ENCODE results near the gene TMEM95.
"Not testable (repeated sequence)": the region's sequence is repeated elsewhere in the genome, so short reads cannot be mapped to it uniquely, and the experiment has no call there.

TMEM95 gene

DNA sequence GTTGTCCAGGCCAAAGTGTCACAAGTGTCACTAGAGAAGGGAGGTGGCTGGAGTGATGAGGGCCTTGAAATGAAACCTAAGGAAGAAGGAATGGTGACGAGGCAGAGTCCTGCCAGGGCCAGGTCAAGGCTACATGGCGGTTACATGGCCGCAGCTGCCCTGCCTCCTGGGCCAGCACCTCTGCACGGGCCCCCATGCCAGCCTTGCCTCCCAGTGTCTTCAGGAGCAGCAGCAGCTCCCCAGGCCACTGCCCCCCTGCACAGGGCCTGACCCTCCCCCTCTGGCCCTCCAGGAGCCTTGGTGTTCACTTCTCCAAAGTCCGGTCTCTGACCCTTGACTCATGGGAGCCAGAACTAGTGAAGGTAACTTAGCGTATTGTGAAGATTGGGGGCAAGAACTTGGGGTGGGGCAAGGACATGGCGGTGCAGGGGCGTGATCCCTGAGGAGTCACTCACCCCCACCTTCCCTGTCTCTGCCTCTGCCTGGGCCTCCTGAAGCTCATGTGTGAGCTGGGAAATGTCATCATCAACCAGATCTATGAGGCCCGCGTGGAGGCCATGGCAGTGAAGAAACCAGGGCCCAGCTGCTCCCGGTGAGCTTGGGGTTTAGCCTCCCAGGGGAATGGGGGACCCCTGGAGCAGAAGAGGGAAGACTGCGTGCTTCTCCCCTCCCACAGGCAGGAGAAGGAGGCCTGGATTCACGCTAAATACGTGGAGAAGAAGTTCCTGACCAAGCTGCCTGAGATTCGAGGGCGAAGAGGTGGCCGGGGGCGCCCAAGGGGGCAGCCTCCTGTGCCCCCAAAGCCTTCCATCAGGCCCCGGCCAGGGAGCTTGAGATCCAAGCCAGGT, 7.1 kb upstream of the TMEM95 start:
- DNase-seq, result no peak

GRCh38 chr17:7348478-7349242, 6.3 kb upstream of the TMEM95 start:
- DNase-seq, result no peak

GRCh38 chr17:7351665-7352502, 3.1 kb upstream of the TMEM95 start, which contains the start of gene KCTD11:
TSS of gene KCTD11 (plus strand) at chr17:7352162.
- peak; percentile 75 for DNase-seq

- no peak for DNase-seq
Measured at GRCh38 chr17:7352503-7352889, 2.5 kb upstream of the TMEM95 start.

- no peak for DNase-seq
Measured at GRCh38 chr17:7352910-7353635, 1.9 kb upstream of the TMEM95 start.

DNA sequence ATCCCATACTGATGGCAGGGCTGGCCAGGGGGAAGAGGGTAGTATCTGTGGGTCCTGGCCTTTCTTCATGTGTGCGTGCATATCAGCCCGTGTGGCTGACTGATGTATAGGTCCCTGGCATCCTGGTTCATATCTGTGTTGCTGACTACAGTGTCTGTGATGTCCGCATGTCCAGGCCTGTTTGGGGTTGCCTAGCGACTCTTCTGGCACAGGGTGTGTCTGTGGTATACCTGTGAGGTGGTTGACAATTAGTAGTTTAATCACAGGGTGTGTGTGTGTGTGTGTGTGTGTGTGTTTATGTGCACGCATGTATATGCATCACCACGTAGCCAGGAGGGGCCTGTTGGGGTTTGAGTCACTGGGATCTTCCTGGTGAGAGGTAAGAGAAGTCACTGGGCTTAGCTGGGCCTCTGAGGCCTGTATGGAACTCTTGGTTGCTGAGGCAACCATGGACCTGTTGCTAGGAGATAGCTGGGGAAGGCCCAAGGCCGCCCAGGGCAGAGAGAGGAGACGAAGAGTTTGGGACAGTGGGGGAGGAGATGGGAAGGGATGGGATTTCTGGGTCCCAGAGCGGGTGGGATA, 603 bp upstream of the TMEM95 start:
- DNase-seq, result no peak

DNA sequence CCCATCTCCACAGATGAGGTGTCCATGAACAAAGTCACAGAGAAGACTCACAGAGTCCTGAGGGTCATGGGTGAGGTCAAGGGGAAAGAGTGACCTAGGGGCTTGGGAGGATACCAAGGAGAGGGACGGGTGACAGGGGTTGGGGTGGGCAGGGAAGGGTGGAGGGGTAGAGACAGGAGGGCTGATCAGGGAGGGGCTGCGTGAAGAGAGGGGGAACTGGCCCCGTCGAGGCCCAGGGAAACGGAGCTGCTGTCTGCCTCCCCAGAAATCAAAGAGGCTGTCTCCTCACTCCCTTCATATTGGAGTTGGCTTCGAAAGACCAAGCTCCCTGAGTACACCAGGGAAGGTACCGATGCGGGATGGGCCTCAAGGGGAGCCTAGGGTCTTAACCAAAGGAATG, 617 bp downstream of the TMEM95 start:
- DNase-seq, result no peak

GRCh38 chr17:7356072-7356549, 1.2 kb downstream of the TMEM95 start:
- DNase-seq, result peak; percentile 80

GRCh38 chr17:7356756-7357155, 1.8 kb downstream of the TMEM95 start:
- no peak for DNase-seq

- no peak for DNase-seq
Measured at GRCh38 chr17:7357381-7357780, 2.4 kb downstream of the TMEM95 start.

DNA sequence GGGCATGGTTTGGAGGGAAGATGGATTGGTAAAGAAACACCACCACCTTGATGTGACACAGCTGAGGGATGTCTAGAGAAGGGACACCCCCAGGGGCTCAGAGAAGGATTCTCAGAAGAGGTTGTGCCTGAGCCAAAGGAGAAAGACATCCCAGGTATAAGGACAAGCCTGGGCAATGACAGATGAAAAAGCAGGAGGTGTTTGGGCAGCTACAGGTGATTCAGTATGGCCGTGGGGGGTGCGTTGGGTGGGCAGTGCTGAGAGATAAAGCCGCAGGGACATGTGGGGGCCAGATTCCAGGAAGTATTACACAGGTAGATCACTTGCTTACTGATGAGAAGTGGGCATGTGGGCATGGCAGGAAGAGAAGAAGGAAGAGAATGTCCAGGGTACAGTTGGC, 7.0 kb downstream of the TMEM95 start:
- no peak for DNase-seq

GRCh38 chr17:7363311-7363710, 8.4 kb downstream of the TMEM95 start:
- no peak for DNase-seq

- not testable (repeated sequence) for DNase-seq
Measured at GRCh38 chr17:7365963-7366362, 11.0 kb downstream of the TMEM95 start.

GRCh38 chr17:7367083-7367482, 12.1 kb downstream of the TMEM95 start:
- DNase-seq, result no peak

DNA sequence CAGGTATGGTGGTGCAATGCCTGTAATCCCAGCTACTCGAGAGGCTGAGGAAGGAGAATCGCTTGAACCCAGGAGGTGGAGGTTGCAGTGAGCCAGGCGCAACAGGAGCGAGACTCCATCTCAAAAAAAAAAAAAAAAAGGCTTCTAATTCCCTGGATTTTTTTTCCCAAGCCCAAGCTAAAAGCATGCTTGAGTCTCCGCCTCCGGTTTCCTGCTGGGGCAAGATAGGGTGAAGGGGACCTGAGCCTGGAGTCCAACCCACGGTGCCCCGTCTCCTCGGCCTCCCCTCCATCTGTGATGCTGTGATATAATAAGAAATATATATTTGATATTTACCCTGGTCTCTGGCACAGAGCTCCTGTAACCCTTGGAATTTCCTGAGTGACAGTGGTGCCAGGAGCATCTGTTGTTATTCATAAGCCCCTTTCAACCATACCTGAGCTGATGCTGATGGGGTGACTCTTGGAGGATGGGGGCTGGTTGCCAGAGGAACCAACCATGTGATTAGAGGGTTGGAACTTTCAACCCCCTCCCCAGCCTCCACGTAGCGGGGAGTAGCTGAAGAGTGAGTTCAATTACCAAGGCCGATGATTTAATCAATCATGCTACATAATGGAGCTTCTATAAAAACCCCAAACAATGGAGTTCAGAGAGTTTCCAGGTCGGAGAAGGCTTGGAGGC, 13.1 kb downstream of the TMEM95 start:
- no peak for DNase-seq

GRCh38 chr17:7368599-7368994, 13.6 kb downstream of the TMEM95 start:
- not testable (repeated sequence) for DNase-seq

DNA sequence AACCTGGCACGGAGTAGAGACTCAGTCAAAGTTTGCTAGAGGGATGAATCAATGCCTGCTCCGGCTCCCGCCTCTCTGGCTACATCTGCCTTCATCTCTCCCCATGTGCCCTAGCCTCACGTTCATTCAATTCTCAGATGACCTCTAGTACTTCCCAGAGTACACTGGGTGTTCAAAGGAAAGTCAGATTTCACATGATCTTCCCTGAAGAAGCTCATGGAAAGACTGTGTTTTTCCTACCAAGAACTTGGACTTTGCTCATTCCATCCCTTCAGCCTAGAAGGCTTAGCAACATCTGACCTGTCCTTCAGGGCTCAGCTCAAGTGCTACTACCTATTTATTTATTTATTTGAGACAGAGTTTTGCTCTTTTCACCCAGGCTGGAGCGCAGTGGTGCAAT, 14.9 kb downstream of the TMEM95 start:
- DNase-seq, result no peak

- no peak for DNase-seq
Measured at GRCh38 chr17:7370853-7371252, 15.9 kb downstream of the TMEM95 start.

GRCh38 chr17:7374353-7374752, 19.4 kb downstream of the TMEM95 start:
- no peak for DNase-seq

- no peak for DNase-seq
Measured at GRCh38 chr17:7379134-7379533, 24.2 kb downstream of the TMEM95 start.

DNA sequence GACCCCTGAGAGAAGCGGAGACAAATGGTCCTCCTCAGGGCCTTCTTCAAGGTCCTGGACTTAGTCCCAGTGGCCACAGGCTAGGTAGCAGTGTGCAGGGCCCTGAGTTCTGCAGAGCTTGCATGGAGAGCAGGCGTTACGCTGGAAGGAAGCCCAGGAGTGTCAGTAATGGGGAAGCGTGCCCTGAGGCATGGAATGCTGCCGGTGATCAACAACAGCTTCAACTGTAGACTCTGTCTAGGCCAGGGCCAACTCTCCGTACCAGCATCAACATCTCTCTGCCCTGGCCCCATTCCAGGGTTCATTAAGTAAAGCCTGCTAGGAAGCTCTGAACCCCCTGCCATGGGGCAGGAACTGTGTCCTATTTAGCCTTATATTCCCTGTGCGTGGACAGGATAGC, 25.4 kb downstream of the TMEM95 start:
- no peak for DNase-seq
